HCT116 (cell line): ENCODE data around the gene TNFAIP8. TPM values are rescaled to one million over a fixed set of nuclear protein-coding genes. Genes with fewer than 3 reads are reported as not detected.

Source experiments
- ATAC-seq: fragments of 200-7000 bp; cut with Tn5 transposase; 2 replicates; pipeline ENCODE4 v1.9.1; 2020; ENCODE audit warnings: mild to moderate bottlenecking, moderate library complexity
- BruUV-seq: library from RNA; stranded (reverse); fragments of 400-500 nt; replicated peaks from 2 replicates; lab custom pipeline; 2021; lab: Mats Ljungman, UMichigan
- CTCF ChIA-PET: fragments of 300-600 bp; sonication (Branson Sonifier 250); formaldehyde crosslinking; loops from one replicate; lab custom pipeline; 2021; ENCODE audit warnings: antibody characterized with exemption; lab: Charles Lee
- POLR2A ChIA-PET: fragments of 300-600, 350-600 bp; sonication (Branson Sonifier 250); formaldehyde crosslinking; loops from one replicate; lab custom pipeline; 2021; ENCODE audit warnings: antibody characterized with exemption; lab: Charles Lee
- RAD21 ChIA-PET, 2 experiments: fragments of 300-600 bp; sonication (Branson Sonifier 250); formaldehyde crosslinking; loops; one replicate each; lab custom pipeline; 2023; ENCODE audit warnings: low total read pairs in 2 of 2; ENCODE audit not compliant: uncharacterized antibody in 2 of 2, unreplicated experiment in 2 of 2, low non-redundant PET in 1 of 2; lab: Charles Lee
- DNase-seq: peaks from one replicate; pipeline ENCODE4 v3.0.0-alpha.2; 2010; ENCODE audit warnings: low read depth, low spot score
- H2AFZ ChIP-seq: fragments of 200-600 bp; shearing (Covaris generic), sonication (generic); 2 replicates; pipeline ENCODE4 v1.6.1; 2017; ENCODE audit warnings: low read depth, mixed run types, mixed read lengths, antibody characterized with exemption, low read length; ENCODE audit not compliant: poor library complexity, severe bottlenecking
- H3K27ac ChIP-seq: 2 replicates; pipeline ENCODE4 v1.5.1; 2012; ENCODE audit warnings: low read depth, low read length
- H3K27me3 ChIP-seq: fragments of 200-600 bp; sonication (generic); 2 replicates; pipeline ENCODE4 v1.6.1; 2016; ENCODE audit warnings: mixed run types, low read length, mixed read lengths; ENCODE audit not compliant: insufficient read depth
- H3K36me3 ChIP-seq, 2 experiments: fragments of 200-500 bp in 1 of 2; fragments of 200-600 bp in 1 of 2; sonication (Bioruptor generic) in 1 of 2; sonication (generic) in 1 of 2; 2 replicates each; pipeline versions ENCODE4 v1.5.1 to v1.6.1; 2014 to 2016; ENCODE audit warnings: low read length in 2 of 2, inconsistent platforms in 1 of 2, mixed read lengths in 1 of 2, mixed run types in 1 of 2; ENCODE audit not compliant: insufficient read depth in 2 of 2, control insufficient read depth in 1 of 2
- H3K4me1 ChIP-seq, 2 experiments: fragments of 200-600 bp in 1 of 2; sonication (generic) in 1 of 2; 2 replicates each; pipeline versions ENCODE4 v1.5.1 to v1.6.1; 2012 to 2017; ENCODE audit warnings: low read length in 2 of 2, inconsistent platforms in 1 of 2, mild to moderate bottlenecking in 1 of 2, mixed read lengths in 1 of 2, mixed run types in 1 of 2, moderate library complexity in 1 of 2; ENCODE audit not compliant: insufficient read depth in 2 of 2, control insufficient read depth in 1 of 2
- H3K4me2 ChIP-seq: fragments of 200-600 bp; sonication (generic); 2 replicates; pipeline ENCODE4 v1.6.1; 2017; ENCODE audit warnings: mixed run types, low read length, mixed read lengths
- H3K4me3 ChIP-seq, 2 experiments: fragments of 200-600 bp in 1 of 2; sonication (generic) in 1 of 2; replicated peaks in 1 of 2; 2 replicates each; pipeline ENCODE4 v1.5.1; 2011 to 2016; ENCODE audit warnings: low read length in 2 of 2, control low read depth in 1 of 2, low read depth in 1 of 2, mild to moderate bottlenecking in 1 of 2, mixed read lengths in 1 of 2, mixed run types in 1 of 2
- H3K79me2 ChIP-seq: fragments of 200-600 bp; sonication (generic); 2 replicates; pipeline ENCODE4 v1.6.1; 2017; ENCODE audit warnings: mild to moderate bottlenecking, mixed run types, low read length, moderate library complexity, mixed read lengths; ENCODE audit not compliant: insufficient read depth
- H3K9ac ChIP-seq: fragments of 200-600 bp; sonication (generic); 2 replicates; pipeline ENCODE4 v1.6.1; 2016; ENCODE audit warnings: low read length, mixed read lengths
- H3K9me2 ChIP-seq: fragments of 200-600 bp; sonication (generic), shearing (Covaris generic); 2 replicates; pipeline ENCODE4 v1.6.1; 2017; ENCODE audit warnings: mixed run types, mild to moderate bottlenecking, moderate library complexity; ENCODE audit not compliant: insufficient read depth
- H3K9me3 ChIP-seq, 2 experiments: fragments of 200-500 bp in 1 of 2; fragments of 200-600 bp in 1 of 2; sonication (Bioruptor generic) in 1 of 2; sonication (generic) in 1 of 2; 2 replicates each; pipeline ENCODE4 v1.6.1; 2014 to 2017; ENCODE audit warnings: low read length in 2 of 2, mixed read lengths in 2 of 2, inconsistent platforms in 1 of 2, low read depth in 1 of 2, mild to moderate bottlenecking in 1 of 2, mixed run types in 1 of 2, moderate library complexity in 1 of 2; ENCODE audit not compliant: control insufficient read depth in 1 of 2, insufficient read depth in 1 of 2
- H4K20me1 ChIP-seq: fragments of 200-600 bp; sonication (generic), shearing (Covaris generic); 2 replicates; pipeline ENCODE4 v1.6.1; 2017; ENCODE audit warnings: mixed run types, mild to moderate bottlenecking, moderate library complexity; ENCODE audit not compliant: insufficient read depth
- CBX3 ChIP-seq: IDR thresholded peaks from 2 replicates; pipeline ENCODE4 v1.6.1; 2012; ENCODE audit warnings: low read depth
- EGR1 ChIP-seq: IDR thresholded peaks from 2 replicates; pipeline ENCODE4 v1.6.1; 2012; ENCODE audit warnings: low read depth
- EZH2 ChIP-seq: fragments of 200-600 bp; sonication (generic); IDR thresholded peaks from 2 replicates; pipeline ENCODE4 v1.6.1; 2017; ENCODE audit warnings: antibody characterized with exemption, mixed run types
- EZH2phosphoT487 ChIP-seq: fragments of 200-600 bp; IDR thresholded peaks from 2 replicates; pipeline ENCODE4 v1.6.1; 2018; ENCODE audit warnings: antibody characterized with exemption, borderline replicate concordance
- FOSL1 ChIP-seq: IDR thresholded peaks from 2 replicates; pipeline ENCODE4 v1.6.1; 2012; ENCODE audit warnings: low read depth
- POLR2A ChIP-seq: IDR thresholded peaks from 2 replicates; pipeline ENCODE4 v1.7.0; 2011; ENCODE audit warnings: borderline replicate concordance; ENCODE audit not compliant: insufficient read depth, insufficient read length; ENCODE audit errors: extremely low read depth
- RAD21 ChIP-seq: IDR thresholded peaks from 2 replicates; pipeline ENCODE4 v1.6.1; 2012; ENCODE audit warnings: low read depth, mild to moderate bottlenecking
- REST ChIP-seq: IDR thresholded peaks from 2 replicates; pipeline ENCODE4 v1.6.1; 2012; ENCODE audit warnings: low read depth
- SIN3A ChIP-seq: IDR thresholded peaks from 2 replicates; pipeline ENCODE4 v1.6.1; 2012; ENCODE audit warnings: low read depth
- TCF7L2 ChIP-seq: IDR thresholded peaks from 2 replicates; pipeline ENCODE4 v1.7.0; 2011; ENCODE audit warnings: borderline replicate concordance, inconsistent platforms; ENCODE audit not compliant: insufficient read depth, insufficient read length; ENCODE audit errors: extremely low read depth
- YY1 ChIP-seq: IDR thresholded peaks from 2 replicates; pipeline ENCODE4 v1.6.1; 2011; ENCODE audit warnings: low read length, low read depth, moderate library complexity, mild to moderate bottlenecking; ENCODE audit not compliant: insufficient replicate concordance; ENCODE audit errors: extremely low read depth
- ZNF274 ChIP-seq: fragments of 200-500 bp; sonication (Bioruptor generic); IDR thresholded peaks from 2 replicates; pipeline ENCODE4 v1.6.1; 2014; ENCODE audit warnings: mild to moderate bottlenecking, low read depth, low read length, inconsistent platforms
- intact Hi-C: fragments of 100-400 bp; cut with micrococcal nuclease; formaldehyde crosslinking; loops from 2 replicates; pipeline ENCODE4 v1.10.0; 2022
- total RNA-seq: library from RNA; stranded (reverse); gene quantifications from one replicate; pipeline ENCODE4 v1.2.1, GENCODE V29; 2021; ENCODE audit not compliant: unreplicated experiment

TNFAIP8 gene
- total RNA-seq, 1 experiment from 2014 or later = 18.4 TPM

- no peaks in the 10 kb centered on the region; a peak in 1 of 4 replicates for H3K4me1 ChIP-seq
- intact Hi-C loops = no loop called here
- no peaks in the 10 kb centered on the region for H3K36me3 ChIP-seq
- H3K9me2 ChIP-seq = no peaks in the 10 kb centered on the region
- DNase-seq = no peak
- no peak overlapping the region for H2AFZ ChIP-seq
- no peaks in the 10 kb centered on the region for H3K9me3 ChIP-seq
- no TSS peak for BruUV-seq
- ChIA-PET RAD21 (no interaction called here), CTCF (no interaction called here), POLR2A (no interaction called here)
- H3K4me2 ChIP-seq = no peak overlapping the region
- H3K27me3 ChIP-seq = no peaks in the 10 kb centered on the region
- TF ChIP-seq FOSL1 = no peak
- H3K27ac ChIP-seq = no peak overlapping the region
- no peaks in the 10 kb centered on the region for H4K20me1 ChIP-seq
- no peaks in the 10 kb centered on the region for H3K79me2 ChIP-seq
- no peak overlapping the region for H3K9ac ChIP-seq
- H3K4me3 ChIP-seq = no peak overlapping the region
- no peak for ATAC-seq
Observed at GRCh38 chr5:119343052-119343451, 12.8 kb upstream of the TNFAIP8 start.

GRCh38 chr5:119343766-119344165 is 12.1 kb upstream of the TNFAIP8 start:
- H3K9me2 ChIP-seq = no peaks in the 10 kb centered on the region
- BruUV-seq = no TSS peak
- intact Hi-C loops = no loop called here
- no peak overlapping the region for H3K4me2 ChIP-seq
- H3K27me3 ChIP-seq = no peaks in the 10 kb centered on the region
- H3K79me2 ChIP-seq = no peaks in the 10 kb centered on the region
- H3K9ac ChIP-seq = no peak overlapping the region
- RAD21 ChIA-PET = no interaction called here
- no peaks in the 10 kb centered on the region for H3K36me3 ChIP-seq
- CTCF ChIA-PET = no interaction called here
- H2AFZ ChIP-seq = no peak overlapping the region
- DNase-seq = no peak
- no peak overlapping the region for H3K4me3 ChIP-seq
- no peaks in the 10 kb centered on the region; a peak in 1 of 4 replicates for H3K4me1 ChIP-seq
- no peak overlapping the region for H3K27ac ChIP-seq
- H3K9me3 ChIP-seq = no peaks in the 10 kb centered on the region
- H4K20me1 ChIP-seq = no peaks in the 10 kb centered on the region
- POLR2A ChIA-PET = no interaction called here
- ATAC-seq = no peak
- TF ChIP-seq POLR2A (no peak), TCF7L2 (no peak), YY1 (no peak), CBX3 (no peak), EGR1 (no peak), REST (no peak), EZH2 (no peak), SIN3A (no peak), ZNF274 (no peak), RAD21 (no peak), EZH2phosphoT487 (no peak)
- TF ChIP-seq, all 23 proteins: peak for 0
